GM12878 (cell line): ENCODE data around the gene GOLIM4. TPM values are rescaled to one million over a fixed set of nuclear protein-coding genes. Genes with fewer than 3 reads are reported as not detected.

Experiments
- ATAC-seq: fragments of 200-7000 bp; cut with Tn5 transposase; 3 replicates; pipeline ENCODE4 v1.9.1; 2020; ENCODE audit warnings: mild to moderate bottlenecking, moderate library complexity
- BruUV-seq: library from RNA; stranded (reverse); fragments of 400-500 nt; replicated peaks from 2 replicates; lab custom pipeline; 2021; lab: Mats Ljungman, UMichigan
- CTCF ChIA-PET: fragments of 300-600 bp; sonication (Branson Sonifier 250); formaldehyde crosslinking; extraction: SDS; loops from one replicate; lab custom pipeline; 2021; ENCODE audit warnings: inconsistent platforms; lab: Yijun Ruan, JAX
- POLR2A ChIA-PET: fragments of 350-600 bp; formaldehyde crosslinking; extraction: SDS; loops from one replicate; lab custom pipeline; 2021; ENCODE audit warnings: inconsistent platforms; lab: Charles Lee
- RAD21 ChIA-PET: fragments of 300-600 bp; sonication (Branson Sonifier 250); formaldehyde crosslinking; loops from one replicate; lab custom pipeline; 2023; ENCODE audit warnings: antibody characterized with exemption; ENCODE audit not compliant: unreplicated experiment; lab: Charles Lee
- SMC1A ChIA-PET: fragments of 300-600 bp; sonication (Branson Sonifier 250); formaldehyde crosslinking; loops from one replicate; lab custom pipeline; 2023; ENCODE audit not compliant: unreplicated experiment, uncharacterized antibody; lab: Charles Lee
- DNase-seq: peaks from one replicate; pipeline ENCODE4 v3.0.0-alpha.2; 2011; ENCODE audit warnings: low read depth, low spot score
- FAIRE-seq: peaks from 3 replicates; lab custom pipeline; 2011; peaks lifted over from hg19 to GRCh38; lab: Jason Lieb, UNC
- H2AFZ ChIP-seq: 2 replicates; pipeline ENCODE4 v1.6.0; 2011; ENCODE audit warnings: low read depth, low read length, control low read depth; ENCODE audit not compliant: control insufficient read depth
- H3K27ac ChIP-seq: 2 replicates; pipeline ENCODE4 v1.5.1; 2011; ENCODE audit warnings: control low read depth; ENCODE audit not compliant: control insufficient read depth, insufficient read depth
- H3K27me3 ChIP-seq, 2 experiments: replicated peaks in 1 of 2; 2 replicates each; pipeline versions ENCODE4 v1.6.0 to v1.6.1; 2011; ENCODE audit warnings: low read length in 1 of 2; ENCODE audit not compliant: control insufficient read depth in 2 of 2, insufficient read depth in 2 of 2
- H3K36me3 ChIP-seq, 2 experiments: 2 replicates each; pipeline ENCODE4 v1.5.1; 2011; ENCODE audit warnings: low read length in 1 of 2; ENCODE audit not compliant: control insufficient read depth in 2 of 2, insufficient read depth in 2 of 2
- H3K4me1 ChIP-seq: 2 replicates; pipeline ENCODE4 v1.6.1; 2011; ENCODE audit warnings: mild to moderate bottlenecking, low read length, moderate library complexity, mixed read lengths; ENCODE audit not compliant: control insufficient read depth, insufficient read depth
- H3K4me2 ChIP-seq: 2 replicates; pipeline ENCODE4 v1.6.0; 2011; ENCODE audit warnings: control low read depth; ENCODE audit not compliant: control insufficient read depth, insufficient read depth
- H3K4me3 ChIP-seq: fragments of 200-600 bp; sonication (generic); 2 replicates; pipeline ENCODE4 v1.5.1; 2016
- H3K79me2 ChIP-seq: 2 replicates; pipeline ENCODE4 v1.6.0; 2011; ENCODE audit warnings: low read length; ENCODE audit not compliant: control insufficient read depth, insufficient read depth
- H3K9ac ChIP-seq: 2 replicates; pipeline ENCODE4 v1.8.0; 2011; ENCODE audit warnings: low read length, control low read depth, mixed read lengths; ENCODE audit not compliant: control insufficient read depth, insufficient read depth
- H3K9me3 ChIP-seq: replicated peaks from 3 replicates; pipeline ENCODE4 v1.5.1; 2011; ENCODE audit warnings: mild to moderate bottlenecking, low read length; ENCODE audit not compliant: control insufficient read depth, insufficient read depth
- H4K20me1 ChIP-seq: 2 replicates; pipeline ENCODE4 v1.6.0; 2011; ENCODE audit not compliant: control insufficient read depth, insufficient read depth
- CBFB ChIP-seq: IDR thresholded peaks from 2 replicates; pipeline ENCODE4 v1.6.1; 2016; ENCODE audit warnings: antibody characterized with exemption, low read depth
- CREB1 ChIP-seq: IDR thresholded peaks from 2 replicates; pipeline ENCODE4 v1.6.1; 2012; ENCODE audit warnings: low read depth, mild to moderate bottlenecking, inconsistent platforms
- CTCF ChIP-seq, 3 experiments: IDR thresholded peaks in 2 of 3; conservative IDR thresholded peaks in 1 of 3; 2 replicates each; pipeline ENCODE4 v1.5.1; 2011; ENCODE audit warnings: low read depth in 3 of 3, low read length in 3 of 3, mild to moderate bottlenecking in 3 of 3, control low read depth in 2 of 3, moderate library complexity in 2 of 3, inconsistent platforms in 1 of 3, mixed read lengths in 1 of 3; ENCODE audit not compliant: control insufficient read depth in 2 of 3, insufficient read depth in 1 of 3; ENCODE audit errors: extremely low read depth in 1 of 3
- FOXK2 ChIP-seq: fragments of 450-650 bp; IDR thresholded peaks from 2 replicates; pipeline ENCODE4 v1.6.1; 2017; ENCODE audit warnings: mild to moderate bottlenecking, moderate library complexity
- GABPA ChIP-seq: IDR thresholded peaks from 2 replicates; pipeline ENCODE4 v1.6.1; 2014; ENCODE audit warnings: antibody characterized with exemption, low read depth, mild to moderate bottlenecking, inconsistent platforms
- IRF4 ChIP-seq: IDR thresholded peaks from 2 replicates; pipeline ENCODE4 v1.6.1; 2011; ENCODE audit warnings: low read depth, low read length
- IRF5 ChIP-seq: fragments of 450-650 bp; IDR thresholded peaks from 2 replicates; pipeline ENCODE4 v1.6.1; 2017; ENCODE audit warnings: borderline replicate concordance
- JUNB ChIP-seq: IDR thresholded peaks from 2 replicates; pipeline ENCODE4 v1.6.1; 2016; ENCODE audit warnings: antibody characterized with exemption, mild to moderate bottlenecking
- MEF2B ChIP-seq: fragments of 450-650 bp; IDR thresholded peaks from 2 replicates; pipeline ENCODE4 v1.6.1; 2018; ENCODE audit warnings: mild to moderate bottlenecking, moderate library complexity; ENCODE audit not compliant: partially characterized antibody, poor library complexity, severe bottlenecking
- NFIC ChIP-seq: IDR thresholded peaks from 2 replicates; pipeline ENCODE4 v1.6.1; 2012; ENCODE audit warnings: low read depth, mild to moderate bottlenecking, inconsistent platforms, low read length, moderate library complexity
- SMC3 ChIP-seq: IDR thresholded peaks from 2 replicates; pipeline ENCODE4 v1.6.1; 2011; ENCODE audit warnings: low read length, improper control_type of control experiment, borderline replicate concordance
- TBL1XR1 ChIP-seq: IDR thresholded peaks from 2 replicates; pipeline ENCODE4 v1.6.1; 2012; ENCODE audit warnings: low read depth, low read length, improper control_type of control experiment
- ZNF217 ChIP-seq: fragments of 450-650 bp; IDR thresholded peaks from 2 replicates; pipeline ENCODE4 v1.6.1; 2017; ENCODE audit warnings: antibody characterized with exemption, mild to moderate bottlenecking
- ZNF274 ChIP-seq: IDR thresholded peaks from one replicate; pipeline ENCODE4 v1.8.0; 2011; ENCODE audit not compliant: insufficient read length, insufficient read depth
- ZNF622 ChIP-seq: fragments of 450-650 bp; IDR thresholded peaks from 2 replicates; pipeline ENCODE4 v1.6.1; 2017; ENCODE audit warnings: mild to moderate bottlenecking, inconsistent platforms
- in situ Hi-C: fragments of 300-500 bp; cut with MboI; formaldehyde crosslinking; loops from 9 replicates; pipeline ENCODE4 v1.14.3; 2018; ENCODE audit warnings: mixed read lengths
- intact Hi-C: fragments of 100-400 bp; cut with micrococcal nuclease; formaldehyde crosslinking; loops from one replicate; pipeline ENCODE4 v1.14.2; 2022; ENCODE audit not compliant: unreplicated experiment
- polyA plus RNA-seq, 11 experiments: library from polyadenylated mRNA; depleted of rRNA in 4 of 11; unstranded in 6 of 11; stranded (reverse) in 5 of 11; fragments of >200 nt; fragmentation: Nextera tagmentation in 4 of 11; fragmentation: Illumina TruSeq in 1 of 11; extraction: Ambion mirVana in 4 of 11; extraction: Trizol in 1 of 11; gene quantifications; 1 replicate in 1 of 11; 2 replicates in 10 of 11; pipeline versions ENCODE4 v1.2.1 to v1.2.3, GENCODE V29; 2011 to 2016; ENCODE audit warnings: inconsistent platforms in 2 of 11, missing spikeins in 2 of 11, low read depth in 1 of 11
- total RNA-seq, 4 experiments: library from RNA; depleted of rRNA in 3 of 4; stranded (reverse); fragments of >200 nt in 3 of 4; fragmentation: Illumina TruSeq in 1 of 4; extraction: Trizol in 1 of 4; gene quantifications; 2 replicates each; pipeline versions ENCODE4 v1.2.1 to v1.2.3, GENCODE V29; 2013 to 2021

The GOLIM4 gene
- total and polyA plus RNA-seq, 10 of the 15 experiments (the other 5 are each of a cell fraction or from before 2014, with no cell fraction given), result 11.1 to 32.4 (median 19.3) TPM

- ATAC-seq (no peak), DNase-seq (no peak), FAIRE-seq (no peak)
- TF ChIP-seq CBFB (no peak), ZNF217 (no peak), IRF5 (no peak), CREB1 (no peak)
- SMC1A ChIA-PET, result interaction anchor here (0.7 to 7.1 kb wide), 7 partner anchors 9 to 100 kb away, joined by 3 to 67 read pairs (median 5); no protein-coding TSS in a partner anchor
- Histone ChIP-seq H4K20me1 (no peaks in the 10 kb centered on the region), H3K4me2 (no peak overlapping the region), H3K36me3 (no peaks in the 10 kb centered on the region), H3K4me1 (peaks cover 10% of the 10 kb centered on the region), H3K4me3 (no peak overlapping the region), H3K27me3 (no peaks in the 10 kb centered on the region), H2AFZ (no peak overlapping the region), H3K9me3 (no peaks in the 10 kb centered on the region), H3K27ac (no peak overlapping the region), H3K9ac (no peak overlapping the region), H3K79me2 (peaks cover 9% of the 10 kb centered on the region)
- in situ Hi-C loops (no loop called here), intact Hi-C loops (no loop called here)
- BruUV-seq, result no TSS peak
- RAD21 ChIA-PET, result interaction anchor here (0.6 to 1.2 kb wide), 5 partner anchors 13 to 102 kb away, joined by 3 to 5 read pairs (median 4); no protein-coding TSS in a partner anchor
- POLR2A ChIA-PET, result interaction anchor here (0.9 kb wide), 2 partner anchors 9 to 12 kb away, joined by 3 read pairs; no protein-coding TSS in a partner anchor
- CTCF ChIA-PET, result interaction anchor here (0.7 to 2.0 kb wide), 6 partner anchors 13 to 99 kb away, joined by 3 to 8 read pairs (median 4); no protein-coding TSS in a partner anchor
Measured at GRCh38 chr3:168065569-168065968, 30.2 kb downstream of the GOLIM4 start.

- ChIA-PET RAD21 (interaction anchor here (2.4 to 3.2 kb wide), 2 partner anchors 11 to 103 kb away, joined by 16 to 19 read pairs; no protein-coding TSS in a partner anchor), CTCF (interaction anchor here (0.7 to 4.4 kb wide), 7 partner anchors 9 to 102 kb away, joined by 3 to 35 read pairs (median 16); no protein-coding TSS in a partner anchor), POLR2A (interaction anchor here (1.6 kb wide), 1 partner anchor 18 kb away, joined by 3 read pairs; no protein-coding TSS in a partner anchor), SMC1A (interaction anchor here (1.1 to 7.1 kb wide), 10 partner anchors 10 to 103 kb away, joined by 3 to 67 read pairs (median 13); no protein-coding TSS in a partner anchor)
- Histone ChIP-seq H3K27ac (no peak overlapping the region), H3K4me3 (no peak overlapping the region), H3K36me3 (no peaks in the 10 kb centered on the region), H3K9ac (no peak overlapping the region), H3K79me2 (peaks cover 16% of the 10 kb centered on the region), H3K27me3 (no peaks in the 10 kb centered on the region), H3K4me1 (peaks cover 10% of the 10 kb centered on the region), H4K20me1 (no peaks in the 10 kb centered on the region), H2AFZ (no peak overlapping the region), H3K4me2 (no peak overlapping the region), H3K9me3 (no peaks in the 10 kb centered on the region)
- in situ Hi-C loops, result no loop called here
- FAIRE-seq (no peak), DNase-seq (no peak), ATAC-seq (no peak)
- intact Hi-C loops, result no loop called here
- no TSS peak for BruUV-seq
- no peak for TF ChIP-seq TBL1XR1
- no peak for TF ChIP-seq JUNB
- no peak for TF ChIP-seq SMC3
- no peak for TF ChIP-seq ZNF622
- TF ChIP-seq IRF4, result no peak
- TF ChIP-seq CREB1, result no peak
- TF ChIP-seq FOXK2, result no peak
- no peak for TF ChIP-seq ZNF274
- TF ChIP-seq MEF2B, result no peak
- no peak for TF ChIP-seq NFIC
- TF ChIP-seq GABPA, result no peak
- TF ChIP-seq CTCF (IDR thresholded peaks at IDR 0.05 in 2 of 3, conservative IDR thresholded peaks at IDR 0.05 in 1 of 3; ENCODE audit: control insufficient read depth in 2 of 3, extremely low read depth in 1 of 3, insufficient read depth in 1 of 3, low read depth in 3 of 3, low read length in 3 of 3), result no peak
Measured at GRCh38 chr3:168063122-168063521, 32.6 kb downstream of the GOLIM4 start.
